Daoy (cell line): ENCODE data around the gene STAT3. TPM values are rescaled to one million over a fixed set of nuclear protein-coding genes. Genes with fewer than 3 reads are reported as not detected.
"Not testable (repeated sequence)": the region's sequence is repeated elsewhere in the genome, so short reads cannot be mapped to it uniquely, and the experiment has no call there.

Source experiments
- DNase-seq: peaks from one replicate; pipeline ENCODE4 v3.0.0-alpha.2; 2015; ENCODE audit warnings: low read depth
- total RNA-seq: library from RNA; depleted of rRNA; stranded (reverse); fragments of >200 nt; shearing (Covaris generic); gene quantifications from 2 replicates; pipeline ENCODE4 v1.2.3, GENCODE V29; 2014; rRNA removed

The STAT3 gene
- 24.9 and 28.6 TPM in 2 replicates for total RNA-seq

GRCh38 chr17:42388381-42389134 lies at the start of gene STAT3:
Gene STAT3 (minus strand): TSS chr17:42388442. CDS start chr17:42348516, 39,926 bp downstream.
- peak; percentile 99 for DNase-seq

GRCh38 chr17:42436391-42436790 lies 48.1 kb upstream of the STAT3 start:
- DNase-seq = peak; percentile 69

GRCh38 chr17:42431758-42432161 lies 43.5 kb upstream of the STAT3 start:
- DNase-seq = no peak

GRCh38 chr17:42429726-42430447 lies 41.6 kb upstream of the STAT3 start:
- no peak for DNase-seq

- DNase-seq = peak; percentile 86
Measured at GRCh38 chr17:42428141-42428944, 40.1 kb upstream of the STAT3 start.

- DNase-seq = peak; percentile 65
Measured at GRCh38 chr17:42424991-42425610, 36.9 kb upstream of the STAT3 start.

- DNase-seq = no peak
Measured at GRCh38 chr17:42423766-42424165, 35.5 kb upstream of the STAT3 start.

- peak; percentile 97 for DNase-seq
Measured at GRCh38 chr17:42422958-42423712, 34.9 kb upstream of the STAT3 start, which contains the start of gene CAVIN1. Gene CAVIN1 (minus strand): TSS chr17:42423256. CDS start chr17:42423097, 159 bp downstream.

- DNase-seq = peak; percentile 51
Measured at GRCh38 chr17:42422412-42422957, 34.2 kb upstream of the STAT3 start.

GRCh38 chr17:42421507-42422338 lies 33.5 kb upstream of the STAT3 start:
- peak; percentile 79 for DNase-seq

GRCh38 chr17:42421136-42421506 lies 32.9 kb upstream of the STAT3 start:
- no peak for DNase-seq

GRCh38 chr17:42417981-42418380 lies 29.7 kb upstream of the STAT3 start:
- not testable (repeated sequence) for DNase-seq

- DNase-seq = no peak
Measured at GRCh38 chr17:42414704-42415409, 26.6 kb upstream of the STAT3 start.

- DNase-seq = no peak
Measured at GRCh38 chr17:42413464-42414040, 25.3 kb upstream of the STAT3 start.

GRCh38 chr17:42411905-42412679 lies 23.9 kb upstream of the STAT3 start:
- no peak for DNase-seq

- no peak for DNase-seq
Measured at GRCh38 chr17:42411361-42411760, 23.1 kb upstream of the STAT3 start.

- no peak for DNase-seq
Measured at GRCh38 chr17:42410319-42410685, 22.1 kb upstream of the STAT3 start.
